Medulla oblongata (tissue), 1 donor: ENCODE data around the gene FKBP1B.
"Not testable (repeated sequence)": the region's sequence is repeated elsewhere in the genome, so short reads cannot be mapped to it uniquely, and the experiment has no call there.

Experiments used
- DNase-seq: peaks from one replicate; pipeline ENCODE4 v3.0.0-alpha.2; 2015; ENCODE audit errors: extremely low spot score

The FKBP1B gene

GRCh38 chr2:24022324-24022974 lies 27.1 kb upstream of the FKBP1B start:
- DNase-seq = no peak

DNA sequence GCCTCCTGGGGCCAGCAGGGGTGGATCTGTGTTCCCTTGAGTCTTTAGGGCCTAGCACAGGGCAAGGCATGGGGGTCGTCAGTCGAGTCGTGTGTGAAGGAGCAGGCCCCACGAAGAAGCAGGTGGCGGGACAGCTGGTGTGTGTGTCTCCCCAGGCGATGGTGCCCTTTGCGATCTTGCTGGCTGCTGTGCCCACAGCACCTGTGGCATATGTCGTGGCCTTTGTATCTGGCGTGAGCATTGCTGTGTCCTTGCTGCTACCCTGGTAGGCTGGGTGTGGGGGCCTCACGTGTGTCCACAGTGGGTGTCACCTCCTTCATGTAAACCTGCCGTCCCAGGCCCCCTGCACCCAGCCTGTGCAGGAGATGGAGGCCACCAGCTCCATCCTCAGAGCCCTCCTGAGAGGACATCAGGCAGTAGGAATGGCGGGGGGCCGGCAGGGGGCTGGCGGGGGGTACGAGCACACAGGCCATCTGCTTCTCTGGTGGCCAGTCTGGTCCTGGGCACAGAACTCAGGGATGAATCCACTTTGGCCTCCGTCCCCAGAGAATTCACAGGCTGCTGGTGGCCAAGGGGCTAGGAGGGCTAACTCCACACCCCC lies 26.5 kb upstream of the FKBP1B start:
- no peak for DNase-seq

- DNase-seq = no peak
Measured at GRCh38 chr2:24024018-24024417, 25.5 kb upstream of the FKBP1B start.

- DNase-seq = no peak
Measured at GRCh38 chr2:24024996-24025663, 24.4 kb upstream of the FKBP1B start.

GRCh38 chr2:24026233-24026632 lies 23.3 kb upstream of the FKBP1B start:
- DNase-seq = no peak

GRCh38 chr2:24038786-24039499 lies 10.6 kb upstream of the FKBP1B start:
- no peak for DNase-seq

- no peak for DNase-seq
Measured at GRCh38 chr2:24040511-24040910, 9.0 kb upstream of the FKBP1B start.

DNA sequence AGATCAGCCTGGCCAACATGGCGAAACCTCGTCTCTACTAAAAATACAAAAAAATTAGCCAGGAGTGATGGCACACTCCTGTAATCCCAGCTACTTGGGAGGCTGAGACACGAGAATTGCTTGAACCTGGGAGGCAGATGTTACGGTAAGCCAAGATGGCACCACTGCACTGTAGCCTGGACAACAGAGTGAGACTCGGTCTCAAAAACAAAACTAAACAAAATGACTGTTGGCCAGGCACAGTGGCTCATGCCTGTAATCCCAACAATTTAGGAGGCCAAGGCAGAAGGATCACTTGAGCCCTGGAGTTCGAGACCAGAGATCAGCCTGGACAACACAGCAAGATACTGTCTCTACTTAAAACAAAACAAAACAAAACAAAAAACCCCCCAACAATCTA lies 6.4 kb upstream of the FKBP1B start:
- DNase-seq = not testable (repeated sequence)

- DNase-seq = no peak
Measured at GRCh38 chr2:24045511-24046508, 3.7 kb upstream of the FKBP1B start.

- no peak for DNase-seq
Measured at GRCh38 chr2:24046599-24046929, 3.0 kb upstream of the FKBP1B start.

DNA sequence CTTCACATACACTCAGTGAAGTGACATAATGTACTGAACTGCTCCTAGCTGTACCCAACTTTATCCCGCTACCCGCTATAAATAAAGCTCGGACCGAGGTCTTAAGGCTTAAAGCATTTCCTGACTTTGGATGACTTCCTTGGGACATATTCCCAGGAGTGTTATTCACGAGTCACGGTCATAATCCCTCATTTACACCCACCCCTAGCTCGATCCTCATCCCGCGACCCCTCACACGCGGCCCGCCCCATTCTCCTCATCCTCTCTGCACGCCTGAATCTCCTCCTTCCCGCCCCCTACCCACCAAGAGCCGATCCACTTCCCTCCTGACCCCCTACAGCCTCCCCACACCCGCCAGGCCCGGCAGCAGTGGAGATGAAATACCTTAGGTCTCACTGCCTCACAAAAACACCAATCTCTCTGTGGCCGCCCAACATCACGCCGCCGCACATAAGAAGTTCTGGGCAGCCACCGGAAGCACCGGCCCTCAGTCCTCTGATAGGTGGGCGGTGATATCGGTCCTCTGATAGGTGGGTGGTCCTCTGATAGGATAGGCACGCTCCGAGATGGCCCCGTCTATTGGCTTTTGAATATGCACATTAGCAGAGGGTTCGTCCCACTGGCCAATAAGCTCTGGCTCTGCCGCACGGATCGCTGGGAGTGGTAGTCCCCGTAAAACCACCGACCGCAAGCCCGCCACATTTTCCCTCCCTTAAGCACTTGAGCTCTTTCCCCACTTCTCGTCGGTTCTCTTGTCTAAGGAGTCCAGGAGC lies 2.4 kb upstream of the FKBP1B start, which contains the start of gene WDCP:
Gene WDCP, minus strand, starts transcription at position 462 of the 773 bp plus-strand sequence. CDS start 7,897 bp downstream, outside the sequence.
- peak; percentile 99 for DNase-seq

GRCh38 chr2:24047703-24048033 lies 1.9 kb upstream of the FKBP1B start:
- no peak for DNase-seq

DNA sequence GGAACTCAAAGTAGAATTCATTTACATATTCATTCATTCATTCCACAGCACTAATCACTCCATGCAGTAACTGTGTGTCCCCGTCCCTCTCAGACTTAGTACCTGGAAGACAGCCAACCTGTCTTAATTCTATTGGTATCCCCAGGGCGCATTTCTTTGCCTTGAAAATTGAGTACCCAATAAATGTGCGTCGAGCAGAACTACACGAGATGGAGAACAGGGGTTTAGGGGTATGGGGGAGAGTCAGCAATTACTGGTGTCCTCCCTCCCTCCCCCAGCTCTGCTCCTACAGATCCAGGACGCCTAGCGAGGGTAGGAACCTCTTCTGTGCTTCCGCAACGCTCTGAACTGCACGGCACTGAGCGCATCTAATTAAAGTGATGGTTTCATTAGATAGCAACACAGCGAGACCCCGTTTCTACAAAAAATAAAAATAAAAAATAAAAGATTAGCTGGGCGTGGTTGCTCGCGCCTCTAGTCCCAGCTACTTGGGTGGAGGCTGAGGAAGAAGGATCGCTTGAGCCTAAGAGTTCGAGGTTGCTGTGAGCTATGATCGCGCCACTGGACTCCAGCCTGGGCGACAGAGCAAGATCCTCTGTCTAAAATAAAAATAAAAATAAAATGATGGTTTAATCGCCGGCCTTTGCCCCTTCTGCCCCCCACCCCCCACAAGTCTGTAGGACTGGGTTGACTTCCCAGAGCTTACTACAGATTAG lies 614 bp upstream of the FKBP1B start:
- no peak for DNase-seq

GRCh38 chr2:24050041-24050979 lies 769 bp downstream of the FKBP1B start:
- no peak for DNase-seq

- no peak for DNase-seq
Measured at GRCh38 chr2:24051833-24052232, 2.3 kb downstream of the FKBP1B start.

GRCh38 chr2:24052951-24053350 lies 3.4 kb downstream of the FKBP1B start:
- DNase-seq = no peak

DNA sequence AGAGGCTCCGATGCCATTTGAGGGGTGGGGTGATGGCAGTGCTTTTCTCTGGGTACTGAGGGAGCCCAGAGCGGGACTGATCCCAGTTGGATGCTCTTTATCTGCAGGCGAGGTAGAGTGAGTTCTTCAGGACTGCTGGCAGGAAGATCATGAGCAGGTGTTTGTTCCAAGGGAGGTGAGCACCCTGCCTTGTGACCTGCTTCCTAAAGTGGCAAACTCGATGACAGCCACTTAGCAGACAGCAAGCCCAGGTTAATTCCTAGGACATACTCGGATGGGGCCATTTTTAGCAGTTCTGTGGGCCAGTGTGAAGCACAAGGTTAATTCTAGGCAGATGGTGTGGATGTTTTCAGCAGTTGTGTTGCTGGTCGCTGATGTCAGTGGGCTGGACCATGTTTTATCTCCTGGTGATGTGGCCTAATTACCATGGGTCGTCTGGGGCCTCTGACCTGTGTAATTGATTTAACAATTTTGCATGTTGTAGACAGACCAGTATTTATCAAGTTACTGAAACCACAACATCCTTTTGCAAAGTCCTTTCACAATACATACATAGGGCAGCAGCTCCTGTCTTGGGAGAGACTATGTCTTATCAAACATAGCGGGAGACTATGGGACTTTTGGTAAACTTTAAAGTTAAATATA lies 4.9 kb downstream of the FKBP1B start:
- no peak for DNase-seq

GRCh38 chr2:24055750-24056149 lies 6.2 kb downstream of the FKBP1B start:
- DNase-seq = no peak
